ENCODE measurements around the gene ISOC1. TPM values are rescaled to one million over a fixed set of nuclear protein-coding genes. Genes with fewer than 3 reads are reported as not detected.

ISOC1 gene
- total RNA-seq, 1 experiment from 2014 or later, result 33.3 TPM

DNA sequence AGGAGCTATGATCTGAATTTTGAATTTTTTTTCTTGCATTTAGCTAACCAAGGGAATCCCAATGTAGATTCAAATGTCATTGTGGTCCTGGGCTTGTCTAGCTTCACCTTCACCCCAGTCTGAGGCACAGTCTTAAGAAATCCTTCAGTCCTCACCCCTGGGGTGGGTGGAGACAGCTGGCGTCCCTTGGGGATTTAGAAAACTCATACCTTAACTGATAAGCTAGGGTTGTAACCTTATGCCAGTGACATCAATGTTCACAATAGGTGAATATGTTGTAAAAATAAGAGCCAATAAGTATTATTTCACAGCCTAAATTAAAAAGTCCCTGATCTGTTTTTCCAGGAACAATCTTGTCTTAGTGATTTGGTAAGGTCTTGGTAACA is 4.6 kb downstream of the ISOC1 start:
- Mint-ChIP-seq H3K9me3 (ENCODE audit: unreplicated experiment) (no peaks in the 10 kb centered on the region), H3K36me3 (ENCODE audit: insufficient read depth, unreplicated experiment) (peaks cover 5% of the 10 kb centered on the region), H3K27me3 (ENCODE audit: insufficient read depth, unreplicated experiment) (no peaks in the 10 kb centered on the region), H3K27ac (ENCODE audit: unreplicated experiment) (no peak overlapping the region), H3K4me3 (ENCODE audit: unreplicated experiment) (no peak overlapping the region), H3K4me1 (ENCODE audit: low read depth, unreplicated experiment) (no peaks in the 10 kb centered on the region)
- Histone ChIP-seq H3K27me3 (replicated peaks; ENCODE audit: control insufficient read depth, insufficient read depth, low read length) (no peaks in the 10 kb centered on the region), H3K9me3 (no peaks in the 10 kb centered on the region), H3K4me3 (ENCODE audit: low read depth, low read length) (no peak overlapping the region), H3K4me1 (no peaks in the 10 kb centered on the region), H3K36me3 (ENCODE audit: control insufficient read depth, insufficient read depth, low read length) (no peaks in the 10 kb centered on the region)
- TF ChIP-seq, protein P1, sequence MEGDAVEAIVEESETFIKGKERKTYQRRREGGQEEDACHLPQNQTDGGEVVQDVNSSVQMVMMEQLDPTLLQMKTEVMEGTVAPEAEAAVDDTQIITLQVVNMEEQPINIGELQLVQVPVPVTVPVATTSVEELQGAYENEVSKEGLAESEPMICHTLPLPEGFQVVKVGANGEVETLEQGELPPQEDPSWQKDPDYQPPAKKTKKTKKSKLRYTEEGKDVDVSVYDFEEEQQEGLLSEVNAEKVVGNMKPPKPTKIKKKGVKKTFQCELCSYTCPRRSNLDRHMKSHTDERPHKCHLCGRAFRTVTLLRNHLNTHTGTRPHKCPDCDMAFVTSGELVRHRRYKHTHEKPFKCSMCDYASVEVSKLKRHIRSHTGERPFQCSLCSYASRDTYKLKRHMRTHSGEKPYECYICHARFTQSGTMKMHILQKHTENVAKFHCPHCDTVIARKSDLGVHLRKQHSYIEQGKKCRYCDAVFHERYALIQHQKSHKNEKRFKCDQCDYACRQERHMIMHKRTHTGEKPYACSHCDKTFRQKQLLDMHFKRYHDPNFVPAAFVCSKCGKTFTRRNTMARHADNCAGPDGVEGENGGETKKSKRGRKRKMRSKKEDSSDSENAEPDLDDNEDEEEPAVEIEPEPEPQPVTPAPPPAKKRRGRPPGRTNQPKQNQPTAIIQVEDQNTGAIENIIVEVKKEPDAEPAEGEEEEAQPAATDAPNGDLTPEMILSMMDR (IDR thresholded peaks at IDR 0.05; ENCODE audit: insufficient read depth in 1 of 2, low read depth in 1 of 2, low read length in 1 of 2, severe bottlenecking in 1 of 2, unreplicated experiment in 1 of 2), result no peak
- POLR2A ChIA-PET, result no interaction called here
- no TSS peak for BruUV-seq (replicated peaks)
- CTCF ChIA-PET, result no interaction called here
- DNase-seq, result no peak
- intact Hi-C loops (cut with micrococcal nuclease; ENCODE audit: unreplicated experiment), result no loop called here

DNA sequence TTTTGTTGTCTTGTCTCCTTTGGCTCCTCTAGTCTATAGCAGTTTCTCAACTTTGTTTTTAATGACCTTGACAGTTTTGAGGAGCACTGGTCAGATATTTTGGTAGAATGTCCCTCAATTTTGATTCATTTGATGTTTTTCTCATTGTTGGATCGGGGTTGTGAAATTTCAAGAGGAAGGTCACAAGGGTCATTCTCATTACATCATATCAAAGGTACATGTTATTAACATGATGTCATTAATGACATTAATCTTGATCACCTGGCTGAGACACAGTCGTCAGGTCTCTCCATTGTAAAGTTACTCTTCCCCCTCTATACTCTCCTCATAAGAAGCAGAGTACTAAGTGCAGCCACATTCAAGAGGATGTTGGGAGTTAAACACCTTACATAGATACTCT is 7.2 kb downstream of the ISOC1 start:
- H3K4me1 Mint-ChIP-seq (ENCODE audit: low read depth, unreplicated experiment), result no peaks in the 10 kb centered on the region
- no peak overlapping the region for H3K4me3 Mint-ChIP-seq (ENCODE audit: unreplicated experiment)
- no peak overlapping the region for H3K27ac Mint-ChIP-seq (ENCODE audit: unreplicated experiment)
- no peaks in the 10 kb centered on the region for H3K9me3 Mint-ChIP-seq (ENCODE audit: unreplicated experiment)
- H3K4me1 ChIP-seq, result no peaks in the 10 kb centered on the region
- no peak for DNase-seq
- no TSS peak for BruUV-seq (replicated peaks)
- intact Hi-C loops (cut with micrococcal nuclease; ENCODE audit: unreplicated experiment), result no loop called here
- TF ChIP-seq, protein P1 (IDR thresholded peaks at IDR 0.05; ENCODE audit: insufficient read depth in 1 of 2, low read depth in 1 of 2, low read length in 1 of 2, severe bottlenecking in 1 of 2, unreplicated experiment in 1 of 2), result no peak
- H3K36me3 Mint-ChIP-seq (ENCODE audit: insufficient read depth, unreplicated experiment), result no peaks in the 10 kb centered on the region
- no peak overlapping the region for H3K4me3 ChIP-seq (ENCODE audit: low read depth, low read length)
- H3K27me3 Mint-ChIP-seq (ENCODE audit: insufficient read depth, unreplicated experiment), result no peaks in the 10 kb centered on the region
- POLR2A ChIA-PET, result no interaction called here
- no peaks in the 10 kb centered on the region for H3K9me3 ChIP-seq
- H3K27me3 ChIP-seq (replicated peaks; ENCODE audit: control insufficient read depth, insufficient read depth, low read length), result no peaks in the 10 kb centered on the region
- no peaks in the 10 kb centered on the region for H3K36me3 ChIP-seq (ENCODE audit: control insufficient read depth, insufficient read depth, low read length)
- CTCF ChIA-PET, result no interaction called here

DNA sequence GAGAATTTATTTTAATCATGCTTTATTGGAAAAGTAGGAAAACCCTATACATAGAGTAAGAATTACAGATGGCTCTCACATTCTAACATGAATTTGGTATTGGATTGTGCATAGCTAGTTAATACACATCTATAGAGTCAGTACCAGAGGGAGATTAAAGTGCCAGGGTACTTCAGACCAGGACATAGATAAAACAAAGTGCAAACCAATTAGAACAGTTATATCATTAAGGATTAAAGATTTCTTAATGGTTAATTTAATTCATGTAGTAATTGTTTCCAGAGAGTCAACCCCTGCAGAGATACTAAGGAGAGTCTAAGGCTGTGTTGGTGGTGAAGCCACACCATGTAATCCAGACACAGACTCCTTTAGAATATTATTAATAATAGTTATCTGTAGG is 8.8 kb downstream of the ISOC1 start:
- H3K27ac Mint-ChIP-seq (ENCODE audit: unreplicated experiment), result no peak overlapping the region
- BruUV-seq (replicated peaks), result no TSS peak
- no peaks in the 10 kb centered on the region for H3K4me1 Mint-ChIP-seq (ENCODE audit: low read depth, unreplicated experiment)
- ChIA-PET POLR2A (no interaction called here), CTCF (no interaction called here)
- no peaks in the 10 kb centered on the region for H3K9me3 ChIP-seq
- TF ChIP-seq, protein P1 (IDR thresholded peaks at IDR 0.05; ENCODE audit: insufficient read depth in 1 of 2, low read depth in 1 of 2, low read length in 1 of 2, severe bottlenecking in 1 of 2, unreplicated experiment in 1 of 2), result no peak
- intact Hi-C loops (cut with micrococcal nuclease; ENCODE audit: unreplicated experiment), result no loop called here
- no peaks in the 10 kb centered on the region for H3K36me3 ChIP-seq (ENCODE audit: control insufficient read depth, insufficient read depth, low read length)
- no peaks in the 10 kb centered on the region for H3K27me3 ChIP-seq (replicated peaks; ENCODE audit: control insufficient read depth, insufficient read depth, low read length)
- H3K4me1 ChIP-seq, result no peaks in the 10 kb centered on the region
- no peaks in the 10 kb centered on the region for H3K27me3 Mint-ChIP-seq (ENCODE audit: insufficient read depth, unreplicated experiment)
- H3K9me3 Mint-ChIP-seq (ENCODE audit: unreplicated experiment), result no peaks in the 10 kb centered on the region
- no peaks in the 10 kb centered on the region for H3K36me3 Mint-ChIP-seq (ENCODE audit: insufficient read depth, unreplicated experiment)
- DNase-seq, result no peak
- no peak overlapping the region for H3K4me3 ChIP-seq (ENCODE audit: low read depth, low read length)
- no peak overlapping the region for H3K4me3 Mint-ChIP-seq (ENCODE audit: unreplicated experiment)
